Measurements from ENCODE around the gene DCHS1.
"Not testable (repeated sequence)": the region's sequence is repeated elsewhere in the genome, so short reads cannot be mapped to it uniquely, and the experiment has no call there.

The DCHS1 gene, protein sequence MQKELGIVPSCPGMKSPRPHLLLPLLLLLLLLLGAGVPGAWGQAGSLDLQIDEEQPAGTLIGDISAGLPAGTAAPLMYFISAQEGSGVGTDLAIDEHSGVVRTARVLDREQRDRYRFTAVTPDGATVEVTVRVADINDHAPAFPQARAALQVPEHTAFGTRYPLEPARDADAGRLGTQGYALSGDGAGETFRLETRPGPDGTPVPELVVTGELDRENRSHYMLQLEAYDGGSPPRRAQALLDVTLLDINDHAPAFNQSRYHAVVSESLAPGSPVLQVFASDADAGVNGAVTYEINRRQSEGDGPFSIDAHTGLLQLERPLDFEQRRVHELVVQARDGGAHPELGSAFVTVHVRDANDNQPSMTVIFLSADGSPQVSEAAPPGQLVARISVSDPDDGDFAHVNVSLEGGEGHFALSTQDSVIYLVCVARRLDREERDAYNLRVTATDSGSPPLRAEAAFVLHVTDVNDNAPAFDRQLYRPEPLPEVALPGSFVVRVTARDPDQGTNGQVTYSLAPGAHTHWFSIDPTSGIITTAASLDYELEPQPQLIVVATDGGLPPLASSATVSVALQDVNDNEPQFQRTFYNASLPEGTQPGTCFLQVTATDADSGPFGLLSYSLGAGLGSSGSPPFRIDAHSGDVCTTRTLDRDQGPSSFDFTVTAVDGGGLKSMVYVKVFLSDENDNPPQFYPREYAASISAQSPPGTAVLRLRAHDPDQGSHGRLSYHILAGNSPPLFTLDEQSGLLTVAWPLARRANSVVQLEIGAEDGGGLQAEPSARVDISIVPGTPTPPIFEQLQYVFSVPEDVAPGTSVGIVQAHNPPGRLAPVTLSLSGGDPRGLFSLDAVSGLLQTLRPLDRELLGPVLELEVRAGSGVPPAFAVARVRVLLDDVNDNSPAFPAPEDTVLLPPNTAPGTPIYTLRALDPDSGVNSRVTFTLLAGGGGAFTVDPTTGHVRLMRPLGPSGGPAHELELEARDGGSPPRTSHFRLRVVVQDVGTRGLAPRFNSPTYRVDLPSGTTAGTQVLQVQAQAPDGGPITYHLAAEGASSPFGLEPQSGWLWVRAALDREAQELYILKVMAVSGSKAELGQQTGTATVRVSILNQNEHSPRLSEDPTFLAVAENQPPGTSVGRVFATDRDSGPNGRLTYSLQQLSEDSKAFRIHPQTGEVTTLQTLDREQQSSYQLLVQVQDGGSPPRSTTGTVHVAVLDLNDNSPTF (N-terminal part only)

DNA sequence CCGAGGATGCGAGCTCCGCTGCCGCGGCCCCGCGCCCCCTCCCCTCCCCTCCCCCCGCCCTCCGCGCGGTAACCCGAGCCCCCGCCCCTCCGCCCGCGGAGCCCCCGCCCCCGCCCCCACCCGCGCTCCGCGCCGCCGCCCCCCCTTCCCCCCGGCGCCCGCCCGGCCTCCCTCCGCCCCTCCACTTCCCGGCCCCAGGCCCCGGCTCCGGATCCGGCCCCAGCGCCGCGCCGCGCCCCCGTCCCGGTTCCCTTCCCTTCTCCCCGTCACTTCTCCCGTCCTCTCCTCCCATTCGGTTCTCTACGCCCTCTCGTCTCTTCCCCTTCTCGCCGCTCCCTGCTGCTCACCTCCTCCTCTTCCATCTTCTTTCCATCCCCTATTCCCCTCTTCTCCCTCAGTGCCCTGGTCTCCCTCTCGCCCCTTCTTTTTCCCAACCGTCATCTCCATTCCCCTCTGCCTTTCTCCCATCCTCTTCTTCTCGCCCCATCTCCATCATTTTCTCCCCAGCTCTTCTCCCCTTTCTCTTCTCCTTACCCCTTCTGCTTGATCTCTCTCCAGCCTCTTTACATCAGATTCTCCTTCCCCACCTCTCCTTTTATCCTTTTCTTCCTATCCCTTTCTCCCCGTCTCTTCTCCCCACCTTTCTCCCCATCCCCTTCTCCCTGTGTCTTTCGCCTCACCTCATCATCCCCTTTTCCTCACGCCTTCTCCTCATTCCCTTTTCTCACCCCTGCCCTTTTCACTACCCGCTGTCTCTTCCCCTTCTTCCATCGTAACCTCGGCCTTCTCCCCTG is at the start of gene DCHS1:
DCHS1 (minus strand) TSS at position 20 of the 794 bp plus-strand sequence. CDS start 14,196 bp downstream, outside the sequence.
- in situ Hi-C loops (cut with MboI; ENCODE audit: low pct_unique_long_range_greater_than_20kb, low sequenced_read_pairs, unreplicated experiment), result no loop called here
- TF ChIP-seq, protein P1, sequence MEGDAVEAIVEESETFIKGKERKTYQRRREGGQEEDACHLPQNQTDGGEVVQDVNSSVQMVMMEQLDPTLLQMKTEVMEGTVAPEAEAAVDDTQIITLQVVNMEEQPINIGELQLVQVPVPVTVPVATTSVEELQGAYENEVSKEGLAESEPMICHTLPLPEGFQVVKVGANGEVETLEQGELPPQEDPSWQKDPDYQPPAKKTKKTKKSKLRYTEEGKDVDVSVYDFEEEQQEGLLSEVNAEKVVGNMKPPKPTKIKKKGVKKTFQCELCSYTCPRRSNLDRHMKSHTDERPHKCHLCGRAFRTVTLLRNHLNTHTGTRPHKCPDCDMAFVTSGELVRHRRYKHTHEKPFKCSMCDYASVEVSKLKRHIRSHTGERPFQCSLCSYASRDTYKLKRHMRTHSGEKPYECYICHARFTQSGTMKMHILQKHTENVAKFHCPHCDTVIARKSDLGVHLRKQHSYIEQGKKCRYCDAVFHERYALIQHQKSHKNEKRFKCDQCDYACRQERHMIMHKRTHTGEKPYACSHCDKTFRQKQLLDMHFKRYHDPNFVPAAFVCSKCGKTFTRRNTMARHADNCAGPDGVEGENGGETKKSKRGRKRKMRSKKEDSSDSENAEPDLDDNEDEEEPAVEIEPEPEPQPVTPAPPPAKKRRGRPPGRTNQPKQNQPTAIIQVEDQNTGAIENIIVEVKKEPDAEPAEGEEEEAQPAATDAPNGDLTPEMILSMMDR (IDR thresholded peaks at IDR 0.05; ENCODE audit: extremely low read depth, insufficient read depth, missing control alignments), result no peak
- peak; percentile 32 for DNase-seq (ENCODE audit: low spot score)

DNA sequence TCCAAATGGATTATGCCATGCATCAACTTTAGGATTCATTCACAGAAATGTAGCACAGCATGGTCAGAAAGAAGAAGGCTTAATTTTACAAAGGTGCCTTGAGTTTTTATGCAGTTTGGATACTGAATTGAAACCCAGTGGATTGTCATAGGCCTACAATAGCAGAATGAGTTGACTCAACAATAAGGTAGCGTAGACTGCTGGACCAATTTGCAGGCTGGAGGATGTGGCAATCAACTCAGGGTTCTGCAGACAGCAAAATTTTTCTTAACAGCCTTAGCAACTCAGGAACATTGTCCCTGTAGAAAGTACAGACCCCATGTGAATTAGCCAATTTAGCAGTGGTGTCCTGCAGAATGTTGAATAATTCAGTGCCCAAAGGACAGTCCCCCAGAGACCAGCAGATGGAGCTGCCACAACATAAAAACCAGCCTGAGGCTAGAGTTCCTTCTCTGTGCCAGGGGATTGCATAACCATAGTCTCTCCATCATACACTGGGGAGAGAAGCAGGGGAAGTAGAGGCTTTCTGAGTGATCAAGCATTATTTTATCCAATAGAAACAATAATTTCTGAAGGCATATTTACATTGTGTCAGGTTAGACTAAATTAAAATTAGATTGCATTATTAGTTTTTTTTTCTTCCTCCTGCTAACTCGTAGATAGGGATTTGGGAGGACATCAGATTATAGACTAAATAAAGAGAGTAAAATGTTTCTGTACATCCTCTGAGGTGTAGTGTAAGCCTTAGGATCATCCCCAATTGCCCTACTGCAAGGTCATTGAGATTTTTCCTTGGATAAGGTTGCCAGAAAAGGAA is 47.8 kb upstream of the DCHS1 start:
- no peak for DNase-seq (ENCODE audit: low spot score)
- in situ Hi-C loops (cut with MboI; ENCODE audit: low pct_unique_long_range_greater_than_20kb, low sequenced_read_pairs, unreplicated experiment), result no loop called here

DNA sequence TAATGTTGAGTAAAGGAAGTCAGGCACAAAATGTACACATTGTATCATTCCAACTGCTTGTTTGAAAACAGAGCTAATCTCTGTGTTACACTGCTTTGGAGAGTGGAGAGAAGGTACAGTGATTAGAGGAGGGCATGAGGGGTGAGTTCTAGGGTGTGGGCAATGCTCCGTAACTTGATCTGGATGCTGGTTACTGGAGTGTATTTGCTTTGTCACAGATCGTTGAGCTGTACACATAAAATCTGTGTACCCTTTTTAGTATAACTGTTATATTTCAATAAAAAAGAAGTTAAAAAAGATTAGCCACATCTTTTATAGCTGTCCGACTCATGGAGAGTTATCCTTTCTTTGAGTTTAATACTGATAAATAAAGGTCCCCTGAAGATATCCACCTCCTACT is 46.3 kb upstream of the DCHS1 start:
- in situ Hi-C loops (cut with MboI; ENCODE audit: low pct_unique_long_range_greater_than_20kb, low sequenced_read_pairs, unreplicated experiment); DNase-seq (ENCODE audit: low spot score): not testable (repeated sequence)

More for the DNA sequence above, 47.8 kb upstream of the DCHS1 start:
- TF ChIP-seq, protein P1 (IDR thresholded peaks at IDR 0.05; ENCODE audit: extremely low read depth, insufficient read depth, missing control alignments), result peak; percentile 46

DNA sequence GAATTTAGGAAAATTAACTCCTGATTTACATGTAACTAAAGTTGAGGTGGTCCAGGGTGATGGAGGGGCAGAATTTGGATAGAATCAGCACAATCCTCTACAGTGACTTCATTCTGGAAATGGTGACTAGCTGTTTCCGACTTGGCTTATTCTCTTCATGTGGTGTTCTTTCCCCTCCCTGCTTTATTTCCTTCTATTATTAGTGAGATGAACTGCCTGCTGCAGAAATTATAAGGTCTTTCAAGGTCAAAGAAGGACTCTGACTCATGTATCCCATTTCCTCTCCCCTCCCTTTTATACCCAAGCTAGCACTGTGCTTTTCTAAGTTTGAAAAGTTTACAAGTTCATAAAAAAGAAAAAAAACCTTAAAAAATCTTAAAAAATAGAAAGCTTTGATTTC is 39.8 kb upstream of the DCHS1 start:
- no peak for DNase-seq (ENCODE audit: low spot score)
- in situ Hi-C loops (cut with MboI; ENCODE audit: low pct_unique_long_range_greater_than_20kb, low sequenced_read_pairs, unreplicated experiment), result no loop called here
- TF ChIP-seq, protein P1 (IDR thresholded peaks at IDR 0.05; ENCODE audit: extremely low read depth, insufficient read depth, missing control alignments), result no peak

DNA sequence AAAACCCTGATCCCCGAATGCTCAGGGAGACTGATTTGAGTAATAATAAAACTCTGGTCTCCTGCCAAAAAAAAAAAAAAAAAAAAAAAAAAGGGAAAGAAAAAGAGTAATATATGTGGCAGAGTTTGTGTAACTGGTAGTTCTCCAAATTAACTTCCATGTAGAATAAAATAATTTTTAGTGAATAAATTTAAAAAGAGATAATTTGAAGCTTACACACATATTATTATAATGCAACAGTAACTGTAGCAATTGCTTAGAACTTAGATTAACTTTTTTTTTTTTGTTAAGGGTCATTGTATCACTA is 38.6 kb upstream of the DCHS1 start:
- TF ChIP-seq, protein P1 (IDR thresholded peaks at IDR 0.05; ENCODE audit: extremely low read depth, insufficient read depth, missing control alignments), result no peak
- in situ Hi-C loops (cut with MboI; ENCODE audit: low pct_unique_long_range_greater_than_20kb, low sequenced_read_pairs, unreplicated experiment), result no loop called here

More for the DNA sequence above, 38.6 kb upstream of the DCHS1 start:
- DNase-seq (ENCODE audit: low spot score), result no peak

Data from GM13977 (cell line).